Left hindlimb (tissue), 1 donor: ENCODE data around the gene NDUFS6.
"Not testable (repeated sequence)": the region's sequence is repeated elsewhere in the genome, so short reads cannot be mapped to it uniquely, and the experiment has no call there.

Experiments used
- DNase-seq: peaks from one replicate; pipeline ENCODE4 v3.0.0-alpha.2; 2018

The NDUFS6 gene

DNA sequence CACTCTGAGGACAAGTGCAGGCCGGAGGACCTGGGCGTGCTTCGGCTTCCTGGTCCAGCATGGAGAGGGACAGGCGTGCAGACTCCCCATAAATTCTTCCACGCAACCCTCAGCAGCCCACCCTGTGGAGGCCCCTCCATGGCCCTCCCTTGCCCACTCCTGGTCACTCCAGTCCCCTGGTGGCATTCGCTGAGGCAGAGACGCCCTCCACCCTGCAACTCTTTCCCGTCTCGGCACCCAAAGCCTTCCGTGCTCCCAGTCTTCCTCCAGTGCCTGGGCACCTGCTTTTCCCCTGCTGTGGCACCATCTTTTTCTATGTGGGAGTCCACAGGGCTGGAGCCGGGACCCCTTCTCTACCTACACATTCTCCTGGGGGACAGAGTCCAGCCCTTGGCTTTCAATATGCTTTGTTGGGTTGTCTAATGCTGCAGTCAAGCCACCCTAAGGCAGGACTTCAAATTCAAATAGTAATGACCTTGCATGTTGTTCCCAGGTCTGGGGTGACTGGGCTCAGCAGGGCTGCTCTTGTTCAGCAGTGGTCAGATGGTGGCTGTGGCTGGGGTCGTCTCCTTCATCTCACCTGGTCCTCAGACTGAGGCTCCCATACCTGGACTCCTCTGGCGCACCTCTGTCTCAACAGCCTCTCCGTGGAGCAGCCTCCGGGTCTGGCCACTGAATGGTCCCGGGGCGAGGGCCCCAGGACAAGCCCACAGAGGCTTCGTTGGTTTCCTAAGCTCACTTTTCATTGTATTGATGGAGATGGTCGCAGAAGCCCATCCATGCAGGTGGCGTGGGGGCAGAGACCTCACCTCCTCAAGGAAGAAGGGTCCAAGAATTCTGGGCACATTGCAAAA is 16.8 kb upstream of the NDUFS6 start:
- no peak for DNase-seq

DNA sequence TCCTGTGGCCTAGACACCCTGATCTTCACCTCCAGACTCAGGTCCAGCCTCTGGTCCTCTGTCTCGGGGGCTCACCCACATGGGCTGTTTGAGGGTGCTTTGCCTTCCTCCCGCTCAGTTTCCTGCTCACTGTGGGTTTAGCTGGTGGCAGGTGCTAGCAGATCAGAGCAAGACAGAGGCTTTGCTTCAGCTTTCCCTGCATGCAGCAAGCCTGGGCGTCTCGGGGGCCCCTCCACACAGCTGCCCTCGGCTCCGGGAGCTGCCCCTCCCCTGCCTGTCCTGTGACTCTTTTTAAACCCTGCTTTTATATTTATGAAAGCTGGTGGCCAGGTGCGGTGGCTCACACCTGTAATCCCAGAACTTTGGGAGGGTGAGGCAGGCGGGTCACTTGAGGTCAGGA is 16.1 kb upstream of the NDUFS6 start:
- no peak for DNase-seq

DNA sequence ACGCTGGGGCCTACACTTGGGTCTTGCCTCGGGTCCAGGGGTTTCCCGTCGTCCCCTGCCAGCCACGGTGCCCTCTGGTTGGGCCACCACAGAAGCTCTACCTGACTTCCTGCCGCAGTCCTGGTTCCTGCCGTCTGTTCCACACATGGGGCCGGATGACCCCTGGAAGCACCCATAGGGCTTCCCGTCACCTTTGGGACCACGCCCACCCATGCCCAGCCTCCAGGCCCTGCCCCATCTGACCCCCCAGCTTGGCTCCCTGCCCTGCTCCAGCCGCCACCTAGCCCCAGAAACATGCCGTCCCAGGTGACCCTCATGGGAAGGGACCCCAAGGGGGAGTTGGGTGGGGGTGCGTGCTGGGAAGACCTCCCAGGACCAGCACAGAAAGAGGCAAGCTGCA is 15.2 kb upstream of the NDUFS6 start:
- no peak for DNase-seq

DNA sequence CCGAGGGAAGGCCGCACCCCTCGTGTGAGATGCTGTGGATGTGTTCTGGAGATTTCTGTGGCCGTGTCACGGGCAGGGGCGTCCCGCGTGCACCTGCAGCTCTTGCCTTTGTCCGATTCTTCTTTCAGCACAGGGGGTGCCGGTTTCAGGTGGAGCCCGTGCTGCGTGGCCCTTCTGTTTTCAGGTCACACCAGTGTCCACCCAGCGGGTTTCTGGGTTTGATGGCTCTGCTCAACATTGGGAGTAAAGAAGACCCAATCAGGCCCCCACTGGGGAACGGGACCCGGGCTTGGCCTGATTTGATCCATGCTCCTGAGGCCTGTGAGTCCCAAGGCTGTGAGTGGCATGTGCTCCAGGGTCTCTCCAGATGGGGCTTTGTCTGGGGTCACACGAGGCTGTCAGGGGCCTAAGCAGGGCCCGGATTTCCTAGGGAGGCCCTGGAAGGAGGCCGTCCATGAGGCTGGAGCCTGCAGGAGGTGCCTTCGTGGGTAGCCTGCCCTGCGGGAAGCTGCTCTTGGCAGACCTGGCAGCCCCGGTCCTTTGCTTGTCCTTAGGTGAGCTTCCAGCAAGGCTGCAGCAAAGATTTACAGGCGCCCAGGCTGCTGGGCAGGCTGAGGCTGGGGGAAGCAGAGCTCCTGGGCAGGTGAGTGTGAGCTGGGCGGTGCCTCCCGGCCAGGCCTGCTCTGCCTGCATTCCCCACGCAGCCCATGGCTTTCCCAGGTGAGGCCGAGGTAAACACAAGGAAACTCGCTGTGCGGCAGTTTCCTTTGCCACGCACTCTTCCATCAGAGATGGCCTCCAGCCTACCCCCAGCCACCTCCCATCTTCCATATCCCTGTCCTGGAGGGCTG is 14.4 kb upstream of the NDUFS6 start:
- no peak for DNase-seq

DNA sequence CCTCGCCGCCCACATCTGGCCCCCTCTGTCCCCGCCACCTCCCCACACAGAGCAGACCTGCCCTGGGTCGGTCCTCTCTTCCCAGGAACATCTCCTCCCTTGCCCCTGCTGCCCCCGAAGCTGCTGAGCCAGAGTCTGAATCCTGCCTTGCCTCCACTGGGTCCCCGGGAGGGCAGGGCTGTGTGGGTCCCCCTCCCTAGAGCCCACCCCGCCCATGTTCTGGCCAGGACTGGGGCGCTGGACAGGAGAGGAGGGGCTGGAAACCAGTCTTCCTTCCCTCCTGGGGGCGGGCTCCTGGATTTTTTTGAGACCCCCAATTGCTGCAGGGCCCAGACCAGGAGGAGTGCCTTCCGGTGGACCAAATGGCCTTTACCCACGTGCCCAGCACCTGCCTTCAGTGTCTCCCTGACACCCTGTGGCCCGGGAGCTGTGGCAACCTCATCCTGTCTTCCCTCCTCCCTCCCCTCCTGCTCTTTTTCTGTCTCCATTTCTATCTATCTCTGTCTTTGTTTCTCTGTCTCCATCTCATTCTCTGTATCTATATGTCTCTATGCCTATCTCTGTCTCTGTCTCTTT is 13.6 kb upstream of the NDUFS6 start:
- DNase-seq: no peak

DNA sequence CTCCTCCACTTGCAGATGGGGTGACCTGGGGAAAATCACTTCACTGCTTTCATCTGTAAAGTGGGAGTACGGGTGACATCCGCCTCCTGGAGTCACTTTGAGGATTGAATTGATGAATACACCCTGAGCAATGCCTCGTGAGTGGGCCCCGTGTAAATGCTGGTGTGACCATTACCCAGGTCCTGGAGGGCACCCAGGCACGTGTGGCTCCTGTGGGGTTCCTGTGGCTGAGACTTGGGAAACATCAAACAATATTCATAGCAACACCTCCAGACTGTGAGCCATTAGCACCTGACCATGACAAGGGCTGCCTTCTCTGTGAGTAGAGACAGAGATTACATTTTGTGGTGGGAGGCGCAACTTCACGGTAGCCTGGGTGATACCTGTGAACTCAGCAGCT is 13.0 kb upstream of the NDUFS6 start:
- no peak for DNase-seq

DNA sequence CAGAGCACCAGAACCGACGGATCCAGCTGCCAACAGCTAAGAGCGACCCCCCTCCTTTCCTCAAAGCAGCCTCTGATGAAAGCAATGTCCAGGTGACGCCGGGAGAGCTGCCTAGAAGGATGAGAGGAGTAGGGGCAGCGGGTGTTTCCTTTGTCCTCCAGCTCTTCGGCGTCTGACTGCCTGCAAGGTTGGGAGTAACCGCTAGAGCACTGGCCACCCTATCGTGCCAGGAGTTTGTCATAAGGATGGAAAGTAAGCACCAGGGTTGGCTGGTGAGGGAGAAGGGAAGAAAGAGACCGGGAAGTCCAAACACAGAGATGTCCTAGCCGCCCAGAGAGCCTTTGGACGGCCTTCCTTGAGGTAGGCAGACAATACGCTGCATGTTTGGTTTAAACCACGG is 12.4 kb upstream of the NDUFS6 start:
- no peak for DNase-seq

DNA sequence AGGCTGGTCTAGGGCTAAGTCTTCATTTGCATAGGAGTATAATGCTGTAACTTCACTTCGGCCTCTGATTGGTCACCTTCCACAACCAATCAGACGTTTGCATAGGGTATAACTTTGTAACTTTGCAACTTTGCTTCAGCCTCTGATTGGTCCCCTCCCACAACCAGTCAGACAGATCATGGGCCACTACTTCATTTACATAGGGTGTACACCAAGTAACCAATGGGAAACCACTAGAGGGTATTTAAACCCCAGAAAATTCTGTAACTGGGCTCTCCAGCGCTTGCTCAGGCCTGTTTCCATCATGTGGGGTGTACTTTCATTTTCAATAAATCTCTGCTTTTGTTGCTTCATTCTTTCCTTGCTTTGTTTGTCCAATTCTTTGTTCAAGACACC is 11.8 kb upstream of the NDUFS6 start:
- DNase-seq: not testable (repeated sequence)

DNA sequence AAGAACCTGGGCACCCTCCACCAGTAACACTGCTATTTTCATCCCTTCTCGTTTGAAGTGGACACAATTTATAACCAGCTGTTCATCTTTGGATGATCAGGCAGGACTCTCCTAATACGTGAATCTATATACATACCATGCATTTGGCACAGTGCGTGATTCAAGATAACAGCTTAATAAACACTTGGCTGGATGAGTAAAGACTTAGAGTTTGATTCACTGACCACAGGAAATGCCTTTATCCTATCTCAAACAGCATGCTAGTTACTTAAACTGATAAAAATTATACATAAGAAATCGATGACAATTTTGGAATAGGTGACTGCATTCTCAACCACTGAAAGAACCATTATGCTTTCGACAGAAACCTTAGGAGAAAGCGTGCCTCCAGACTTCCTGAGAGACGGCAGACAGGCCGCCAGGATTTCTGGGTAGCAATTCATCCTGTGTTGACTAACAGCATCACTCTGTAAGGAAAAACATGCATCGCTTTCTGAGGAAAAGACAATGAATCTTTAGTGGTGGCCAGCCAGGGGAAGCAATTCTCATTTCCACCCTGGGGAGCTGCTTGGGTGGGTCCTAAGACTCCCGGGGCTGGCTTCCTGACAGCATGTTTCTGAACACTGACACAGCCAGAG is 11.3 kb upstream of the NDUFS6 start:
- DNase-seq: no peak

DNA sequence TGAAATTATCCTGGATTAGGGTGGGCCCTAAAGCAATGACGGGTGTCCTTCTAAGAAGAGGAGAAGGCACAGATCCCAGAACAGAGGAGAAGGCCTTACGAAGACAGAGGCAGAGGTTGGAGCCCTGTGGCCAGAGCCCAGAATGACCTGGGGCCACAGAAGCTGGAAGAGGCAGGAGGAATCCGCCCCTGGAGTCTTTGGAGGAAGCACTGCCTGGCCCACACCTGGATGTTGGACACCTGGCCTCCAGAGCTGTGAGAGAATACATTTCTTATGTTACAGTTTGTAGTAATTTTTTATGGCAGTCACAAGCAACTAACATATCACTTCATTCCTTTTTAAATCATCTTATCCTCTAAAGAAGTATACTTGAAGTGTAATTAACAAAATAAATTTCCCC is 10.0 kb upstream of the NDUFS6 start:
- no peak for DNase-seq

DNA sequence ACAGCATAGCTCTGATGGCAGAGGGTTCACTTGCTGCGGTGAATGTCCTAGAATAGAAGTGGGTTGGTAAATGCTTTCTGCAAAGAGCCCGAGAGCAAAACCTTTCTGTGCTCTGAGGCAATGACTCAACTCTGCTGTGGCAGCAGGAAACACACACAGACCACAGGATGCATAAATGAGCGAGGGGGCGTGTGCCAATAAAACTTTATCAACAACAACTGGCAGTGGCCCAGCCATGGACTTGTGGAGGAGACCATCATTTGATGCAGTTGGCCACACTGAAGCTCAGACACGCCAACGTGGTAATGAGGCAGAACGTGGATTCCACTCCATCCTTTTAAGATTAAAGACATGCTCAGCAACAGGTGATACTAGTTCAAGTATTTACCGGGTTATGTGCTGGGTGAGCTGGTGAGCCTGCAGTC is 8.4 kb upstream of the NDUFS6 start:
- peak; percentile 53 for DNase-seq

DNA sequence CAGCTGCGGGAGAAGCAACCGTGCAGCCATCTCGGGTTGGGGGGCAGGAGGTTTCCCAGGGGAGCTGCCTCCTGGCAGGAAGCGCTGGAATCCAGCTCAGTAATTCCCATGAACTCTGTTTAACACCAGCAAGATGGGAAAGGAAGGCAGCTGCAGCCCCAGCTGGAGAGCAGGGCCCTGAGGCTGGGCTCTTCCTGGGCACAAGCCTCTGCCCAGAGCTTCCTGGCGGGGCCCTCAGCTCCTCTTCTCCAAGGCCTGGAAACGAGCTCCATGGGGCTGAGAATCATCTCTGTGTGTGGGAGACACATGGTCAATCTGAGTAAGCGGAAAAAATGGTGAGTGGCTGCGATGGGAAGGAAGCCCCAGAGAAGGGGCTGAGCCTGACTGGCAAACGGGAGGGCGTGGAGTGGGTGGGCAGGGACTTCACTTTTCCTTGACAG is 7.9 kb upstream of the NDUFS6 start:
- DNase-seq: peak; percentile 66

DNA sequence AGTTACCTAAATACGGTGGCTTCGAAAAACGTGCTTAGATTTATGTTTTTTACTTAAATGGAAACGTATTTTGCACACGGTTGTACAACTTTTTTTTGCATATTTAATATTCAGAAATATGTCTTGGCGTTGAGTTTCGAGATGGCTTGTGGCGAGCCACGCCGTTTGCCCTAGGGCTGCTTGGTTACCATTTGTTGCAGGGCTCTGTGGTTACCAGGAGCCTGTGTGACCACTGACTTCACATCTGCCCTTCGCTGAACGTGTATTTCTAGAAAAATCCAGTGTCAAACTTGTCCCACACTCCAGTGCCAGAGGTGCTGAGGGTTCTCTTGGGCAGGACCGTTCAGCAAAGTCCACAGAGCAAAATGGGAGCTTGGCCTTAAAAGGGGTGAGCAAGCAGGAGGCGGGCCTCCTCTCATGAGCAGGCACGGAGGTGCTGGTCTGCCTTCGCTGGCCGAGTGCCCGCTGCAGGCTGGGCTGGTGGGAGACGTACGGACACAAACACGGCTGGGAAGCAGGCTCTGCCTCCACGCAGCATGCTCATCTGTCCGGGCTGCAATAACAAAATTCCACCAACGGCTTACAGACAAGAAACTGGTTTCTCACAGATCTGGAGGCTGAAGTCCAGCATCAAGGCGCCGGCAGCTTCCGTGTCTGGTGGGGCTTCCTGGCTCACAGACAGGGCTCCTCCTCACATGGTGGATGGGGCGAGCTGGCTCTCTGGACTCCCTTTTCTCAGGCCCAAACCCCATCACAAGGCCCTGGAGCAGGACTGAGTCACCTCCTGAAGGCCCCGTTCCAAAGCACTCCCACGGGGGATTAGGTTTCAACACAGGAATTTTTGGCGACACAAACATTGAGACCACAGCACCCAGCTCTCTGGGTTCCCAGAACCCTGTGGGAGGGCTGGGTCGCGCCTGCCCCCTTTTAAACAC is 7.0 kb upstream of the NDUFS6 start:
- DNase-seq: no peak

DNA sequence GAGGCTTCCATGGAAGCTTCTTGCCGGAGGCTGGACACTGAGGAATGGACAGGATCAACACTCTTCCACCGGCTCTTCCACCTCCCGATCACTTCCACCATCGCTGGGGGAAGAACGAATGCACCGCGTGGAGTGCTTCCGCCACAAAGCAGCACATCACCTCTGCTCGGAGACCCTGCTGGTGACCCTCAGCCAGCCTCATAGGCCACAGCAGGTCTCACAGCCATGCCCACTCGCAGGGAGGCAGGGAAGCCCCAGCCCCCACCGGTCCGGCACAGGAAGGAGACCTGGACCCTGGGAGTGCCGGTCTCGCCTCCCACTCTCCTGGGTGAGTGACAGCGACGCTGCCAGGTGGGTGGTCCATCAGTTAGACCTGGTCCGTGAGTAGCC is 6.3 kb upstream of the NDUFS6 start:
- DNase-seq: no peak

DNA sequence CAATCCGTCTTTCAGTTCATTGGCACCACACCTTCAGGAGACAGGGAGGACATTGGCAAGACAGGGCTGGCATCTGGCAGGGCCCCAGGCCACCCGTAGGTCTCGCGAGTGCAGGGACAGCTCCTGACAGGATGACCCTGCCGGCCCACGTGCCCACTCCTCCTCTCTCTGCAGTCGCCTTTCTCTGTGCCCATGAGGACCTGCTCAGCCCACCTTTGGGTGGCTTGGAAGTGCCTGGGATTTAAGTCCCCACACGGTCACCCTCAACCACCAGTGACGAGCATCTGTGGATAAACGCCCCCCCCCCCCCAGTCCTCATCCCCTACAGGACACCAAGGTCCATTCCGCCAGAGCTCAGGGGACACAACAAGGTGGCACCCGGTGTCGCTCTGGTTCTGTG is 5.7 kb upstream of the NDUFS6 start:
- DNase-seq: no peak

DNA sequence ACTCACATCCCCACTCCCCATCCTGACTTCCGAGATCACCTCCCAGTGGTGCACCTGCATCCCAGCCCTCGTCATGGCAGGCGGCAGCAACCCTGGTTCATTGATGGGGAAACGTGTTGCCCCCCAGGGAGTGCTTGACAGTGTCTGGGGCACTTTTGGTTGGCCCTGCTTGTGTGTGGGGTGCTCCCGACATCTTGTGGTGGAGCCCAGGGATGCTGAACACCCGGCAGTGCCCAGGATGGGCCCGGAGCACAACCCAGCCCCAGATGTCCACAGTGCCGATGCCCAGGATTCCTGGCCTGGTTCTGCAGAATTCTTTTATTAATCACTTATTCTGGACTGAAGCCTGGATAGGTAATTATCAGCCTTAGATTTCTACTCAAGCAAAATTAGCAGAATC is 5.3 kb upstream of the NDUFS6 start:
- DNase-seq: no peak

DNA sequence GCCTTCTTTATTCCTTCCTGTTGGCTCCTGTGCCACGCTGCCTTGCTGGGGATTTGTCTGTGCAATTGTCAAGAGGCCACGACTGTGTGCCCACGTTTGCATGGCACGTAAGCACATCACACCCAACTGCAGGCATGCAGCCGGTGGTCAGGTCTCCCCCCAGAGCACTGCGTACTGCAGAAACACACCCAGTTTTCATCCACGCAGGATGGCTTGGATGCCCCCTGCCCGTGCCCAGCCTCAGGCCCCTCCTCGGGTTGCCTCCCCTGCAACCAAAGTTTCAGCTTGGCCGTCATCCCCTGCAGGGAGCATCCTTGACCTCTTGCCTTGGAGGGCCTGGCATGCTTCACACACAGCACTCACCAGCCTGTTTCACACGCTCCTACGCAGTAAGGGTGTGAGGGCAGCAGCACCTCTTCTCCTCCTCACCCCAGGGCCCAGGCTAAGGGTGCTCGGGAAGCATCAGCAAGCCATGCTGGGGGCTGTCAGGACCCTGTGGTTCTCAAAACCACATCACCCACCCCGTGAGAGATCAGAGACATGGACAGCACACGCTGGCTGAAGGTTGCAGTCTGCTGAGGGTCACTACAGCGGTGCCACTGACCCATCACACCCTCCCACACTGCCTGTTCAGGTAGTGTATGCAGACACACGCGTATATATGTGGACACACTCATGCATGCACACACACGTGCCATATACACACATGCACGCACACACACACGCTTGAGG is 4.7 kb upstream of the NDUFS6 start:
- no peak for DNase-seq

DNA sequence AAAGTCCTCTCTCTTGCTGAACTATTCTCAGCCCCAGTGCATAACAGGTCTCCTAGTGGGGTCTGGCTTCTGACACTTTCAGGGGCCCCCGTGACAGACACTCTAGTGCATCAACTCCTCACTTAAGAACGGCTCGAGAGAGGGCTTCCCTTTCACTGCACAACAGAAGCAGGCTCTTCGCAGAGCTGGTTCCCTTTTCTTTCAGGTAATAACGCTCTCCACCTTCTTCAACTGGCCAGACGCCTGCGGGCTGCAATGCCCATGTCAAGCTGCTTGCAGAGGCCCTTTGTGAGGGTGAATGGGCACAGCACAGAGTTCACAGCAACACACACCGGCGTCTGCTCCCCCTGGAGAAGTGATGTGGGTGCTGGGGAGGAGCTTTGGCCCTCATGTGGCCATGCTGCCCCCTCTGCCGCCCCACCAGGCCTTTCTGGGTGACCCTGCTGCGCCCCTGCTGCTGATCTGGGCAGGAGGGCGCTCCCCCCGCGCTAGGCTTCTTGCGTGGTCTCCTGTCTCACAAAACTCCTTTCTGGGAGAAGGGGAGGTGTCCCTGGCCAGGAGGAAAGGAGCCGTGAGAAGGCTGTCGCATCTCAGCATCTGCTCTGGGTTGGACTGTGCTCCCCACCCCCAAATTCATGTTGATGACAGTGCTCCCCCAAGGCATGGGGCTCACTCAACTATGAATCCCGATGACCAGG is 4.0 kb upstream of the NDUFS6 start:
- no peak for DNase-seq

DNA sequence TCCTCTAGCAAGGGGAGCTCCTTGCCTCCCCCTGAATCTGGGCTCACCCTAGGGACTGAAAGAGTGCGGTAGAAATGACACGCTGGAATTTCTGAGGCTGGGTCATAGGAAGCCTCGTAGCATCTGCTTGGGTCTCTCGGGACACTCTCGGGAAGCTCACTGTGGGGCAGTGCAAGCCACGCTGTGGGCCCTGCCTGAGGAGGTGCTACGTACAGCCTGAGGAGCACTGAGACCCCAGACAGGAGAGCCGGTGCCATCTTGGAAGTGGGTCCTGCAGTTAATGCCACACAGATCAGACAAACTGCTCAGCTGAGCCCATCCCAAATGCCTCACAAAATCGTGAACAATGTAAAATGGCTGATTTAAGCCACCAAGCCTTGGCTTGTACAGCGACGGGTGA is 3.4 kb upstream of the NDUFS6 start:
- DNase-seq: no peak

DNA sequence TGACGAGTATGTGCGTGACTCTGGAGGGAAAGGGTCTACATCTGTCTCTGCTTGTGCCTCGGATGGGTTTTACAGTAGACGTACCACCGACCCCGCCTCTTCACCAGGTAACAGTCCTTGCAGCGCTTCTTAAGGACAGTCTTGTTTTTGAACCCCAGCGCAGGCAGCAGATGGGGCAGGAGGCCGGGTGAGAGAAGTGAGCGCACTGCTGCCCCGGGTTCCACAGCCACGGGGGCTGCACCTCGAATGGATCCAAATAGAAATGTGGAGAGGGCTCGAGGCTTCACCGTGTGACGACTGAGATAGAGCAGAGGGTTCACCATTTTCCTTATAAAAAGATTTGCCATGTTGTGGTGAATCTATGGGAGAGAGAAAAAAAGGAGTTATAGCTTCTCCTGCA is 2.6 kb upstream of the NDUFS6 start:
- not testable (repeated sequence) for DNase-seq

DNA sequence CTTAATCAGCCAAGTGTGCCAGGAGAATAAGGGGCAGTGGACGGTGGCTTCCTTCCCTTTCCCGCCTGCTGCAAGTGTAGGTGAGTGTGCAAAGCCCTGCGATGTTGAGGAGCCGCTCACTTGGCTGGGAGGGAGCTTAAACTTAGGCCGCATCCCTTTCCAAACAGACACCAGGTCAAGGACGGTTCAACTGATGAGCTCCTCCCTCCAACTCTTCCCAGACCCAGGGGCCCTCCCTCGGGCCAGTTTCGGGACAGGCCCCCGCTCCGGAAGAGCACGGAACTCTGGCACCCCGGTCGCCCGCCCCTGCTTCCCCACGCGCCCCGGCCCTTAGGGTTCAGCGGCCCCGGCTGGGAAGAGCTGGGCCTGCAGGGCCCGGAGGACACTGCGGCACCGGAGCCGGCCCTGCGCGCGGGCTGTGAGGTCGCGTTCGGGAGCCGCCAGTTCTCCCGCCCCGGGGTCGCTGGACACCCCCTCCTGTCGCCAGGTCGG is 2.1 kb upstream of the NDUFS6 start:
- DNase-seq: no peak
